PC-3 (cell line): ENCODE measurements around the gene TRABD2B. TPM values are rescaled to one million over a fixed set of nuclear protein-coding genes. Genes with fewer than 3 reads are reported as not detected.

Experiments used
- ATAC-seq: fragments of 200-7000 bp; cut with Tn5 transposase; 2 replicates; pipeline ENCODE4 v1.9.1; 2020; ENCODE audit warnings: mild to moderate bottlenecking, moderate library complexity
- BruUV-seq: library from RNA; stranded (reverse); fragments of 400-500 nt; replicated peaks from 2 replicates; lab custom pipeline; 2021; lab: Mats Ljungman, UMichigan
- CTCF ChIA-PET: fragments of 300-600 bp; sonication (Branson Sonifier 250); formaldehyde crosslinking; loops from one replicate; lab custom pipeline; 2022; ENCODE audit warnings: antibody characterized with exemption; lab: Charles Lee
- POLR2A ChIA-PET: fragments of 300-600 bp; sonication (Branson Sonifier 250); formaldehyde crosslinking; loops from one replicate; lab custom pipeline; 2022; ENCODE audit warnings: antibody characterized with exemption; ENCODE audit not compliant: unreplicated experiment; lab: Charles Lee
- DNase-seq: peaks from one replicate; pipeline ENCODE4 v3.0.0-alpha.2; 2015
- H2AFZ ChIP-seq: fragments of 300-600 bp; sonication (generic); 2 replicates; pipeline ENCODE4 v1.6.0; 2016; ENCODE audit warnings: antibody characterized with exemption, low read length
- H3F3A ChIP-seq: fragments of 300-600 bp; sonication (generic); one replicate; pipeline ENCODE4 v1.6.0; 2017; ENCODE audit warnings: antibody characterized with exemption, low read length, control low read depth, mild to moderate bottlenecking; ENCODE audit not compliant: unreplicated experiment
- H3K27ac ChIP-seq: fragments of 300-600 bp; sonication (generic); 2 replicates; pipeline ENCODE4 v1.5.1; 2016; ENCODE audit warnings: mild to moderate bottlenecking, low read length
- H3K27me3 ChIP-seq: fragments of 300-600 bp; sonication (generic); 2 replicates; pipeline ENCODE4 v1.6.1; 2016; ENCODE audit warnings: low read length, mixed read lengths
- H3K36me3 ChIP-seq: fragments of 300-600 bp; sonication (generic); 2 replicates; pipeline ENCODE4 v1.6.1; 2016; ENCODE audit warnings: low read depth, mixed run types, low read length, mixed read lengths
- H3K4me1 ChIP-seq: fragments of 300-600 bp; sonication (generic); 2 replicates; pipeline ENCODE4 v1.5.1; 2016; ENCODE audit warnings: low read length; ENCODE audit not compliant: insufficient read depth
- H3K4me2 ChIP-seq: fragments of 300-600 bp; sonication (generic); 2 replicates; pipeline ENCODE4 v1.6.0; 2016; ENCODE audit warnings: low read length
- H3K4me3 ChIP-seq: fragments of 300-600 bp; sonication (generic); 2 replicates; pipeline ENCODE4 v1.5.1; 2016; ENCODE audit warnings: mild to moderate bottlenecking, low read length, mixed read lengths
- H3K79me2 ChIP-seq: fragments of 300-600 bp; sonication (generic); 2 replicates; pipeline ENCODE4 v1.6.1; 2017; ENCODE audit warnings: low read length, mixed read lengths
- H3K9ac ChIP-seq: fragments of 300-600 bp; sonication (generic); 2 replicates; pipeline ENCODE4 v1.6.0; 2016; ENCODE audit warnings: mild to moderate bottlenecking, low read length
- H3K9me2 ChIP-seq: fragments of 300-600 bp; sonication (generic); replicated peaks from 2 replicates; pipeline ENCODE4 v1.6.1; 2016; ENCODE audit warnings: mixed run types, low read length, mixed read lengths
- H3K9me3 ChIP-seq: fragments of 300-600 bp; sonication (generic); 2 replicates; pipeline ENCODE4 v1.6.1; 2016; ENCODE audit warnings: low read length, mixed read lengths
- H4K20me1 ChIP-seq: fragments of 300-600 bp; sonication (generic); 2 replicates; pipeline ENCODE4 v1.6.1; 2016; ENCODE audit warnings: low read length, mixed read lengths
- EZH2 ChIP-seq: fragments of 300-600 bp; sonication (generic); IDR thresholded peaks from one replicate; pipeline ENCODE4 v1.6.1; 2017; ENCODE audit warnings: antibody characterized with exemption, mild to moderate bottlenecking, low read length; ENCODE audit not compliant: unreplicated experiment
- EZH2phosphoT487 ChIP-seq: fragments of 300-600 bp; sonication (generic); IDR thresholded peaks from 2 replicates; pipeline ENCODE4 v1.6.1; 2018; ENCODE audit warnings: mild to moderate bottlenecking, antibody characterized with exemption, low read length, borderline replicate concordance
- intact Hi-C: fragments of 100-400 bp; cut with micrococcal nuclease; formaldehyde crosslinking; loops from 2 replicates; pipeline ENCODE4 v1.9.0; 2023
- total RNA-seq: library from RNA; depleted of rRNA; stranded (reverse); fragments of >200 nt; gene quantifications from 2 replicates; pipeline ENCODE4 v1.2.3, GENCODE V29; 2014
- TF ChIP-seq, protein P1 (sequence below): fragments of 300-600 bp; sonication (generic); conservative IDR thresholded peaks from 2 replicates; pipeline ENCODE4 v1.5.1; 2017; ENCODE audit warnings: antibody characterized with exemption, low read depth, mild to moderate bottlenecking, low read length

Gene TRABD2B
- total RNA-seq, 1 experiment from 2014 or later = 0.44 TPM

DNA sequence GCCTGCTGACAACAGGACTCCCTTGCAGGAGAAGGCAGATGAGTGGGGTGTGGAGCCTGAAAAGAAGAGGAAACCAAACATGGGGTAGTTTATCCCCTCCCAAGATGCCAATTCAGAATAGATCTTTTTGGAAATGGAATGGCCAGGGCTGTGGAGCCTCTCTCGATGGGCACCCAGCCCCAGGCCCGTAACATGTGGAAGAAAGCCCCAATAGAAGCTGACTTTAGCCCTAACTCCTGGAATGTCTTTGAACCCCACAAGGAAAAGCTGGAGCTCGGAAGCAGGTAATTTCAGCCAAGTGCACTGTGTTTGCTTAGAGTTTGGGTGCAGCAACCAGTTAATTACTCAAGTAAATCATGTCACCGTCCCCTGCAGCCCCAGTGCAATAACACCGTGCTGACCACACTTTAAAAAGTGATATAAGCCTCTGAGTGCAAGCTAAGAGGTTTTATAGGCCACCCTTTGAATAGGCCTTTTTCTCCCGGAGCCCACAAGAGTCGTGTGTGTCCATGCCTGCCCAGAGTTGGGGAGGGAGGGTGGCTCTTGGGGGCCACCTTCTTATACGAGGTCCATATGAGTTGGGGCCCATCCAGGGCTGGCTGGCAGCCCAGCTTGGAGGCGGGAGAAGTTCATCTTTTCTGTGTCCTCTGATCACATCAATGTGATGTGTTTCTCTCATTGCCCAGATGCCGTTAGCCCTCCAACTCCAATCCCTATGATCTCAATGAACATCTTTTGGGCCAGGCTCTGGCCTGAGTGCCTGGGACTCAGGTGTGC is 153.2 kb downstream of the TRABD2B start:
- Histone ChIP-seq H3K9ac (no peak overlapping the region), H3K4me1 (no peaks in the 10 kb centered on the region), H3K27ac (no peak overlapping the region), H4K20me1 (no peaks in the 10 kb centered on the region), H3F3A (no peaks in the 10 kb centered on the region), H3K9me2 (no peaks in the 10 kb centered on the region), H3K4me2 (no peak overlapping the region), H3K9me3 (no peaks in the 10 kb centered on the region), H2AFZ (no peak overlapping the region), H3K79me2 (no peaks in the 10 kb centered on the region), H3K4me3 (no peak overlapping the region), H3K36me3 (no peaks in the 10 kb centered on the region), H3K27me3 (no peaks in the 10 kb centered on the region)
- intact Hi-C loops = no loop called here
- BruUV-seq = no TSS peak
- no peak for DNase-seq
- ChIA-PET CTCF (no interaction called here), POLR2A (no interaction called here)
- no peak for ATAC-seq
- TF ChIP-seq EZH2 = no peak
- TF ChIP-seq EZH2phosphoT487 = no peak
- TF ChIP-seq, protein P1, sequence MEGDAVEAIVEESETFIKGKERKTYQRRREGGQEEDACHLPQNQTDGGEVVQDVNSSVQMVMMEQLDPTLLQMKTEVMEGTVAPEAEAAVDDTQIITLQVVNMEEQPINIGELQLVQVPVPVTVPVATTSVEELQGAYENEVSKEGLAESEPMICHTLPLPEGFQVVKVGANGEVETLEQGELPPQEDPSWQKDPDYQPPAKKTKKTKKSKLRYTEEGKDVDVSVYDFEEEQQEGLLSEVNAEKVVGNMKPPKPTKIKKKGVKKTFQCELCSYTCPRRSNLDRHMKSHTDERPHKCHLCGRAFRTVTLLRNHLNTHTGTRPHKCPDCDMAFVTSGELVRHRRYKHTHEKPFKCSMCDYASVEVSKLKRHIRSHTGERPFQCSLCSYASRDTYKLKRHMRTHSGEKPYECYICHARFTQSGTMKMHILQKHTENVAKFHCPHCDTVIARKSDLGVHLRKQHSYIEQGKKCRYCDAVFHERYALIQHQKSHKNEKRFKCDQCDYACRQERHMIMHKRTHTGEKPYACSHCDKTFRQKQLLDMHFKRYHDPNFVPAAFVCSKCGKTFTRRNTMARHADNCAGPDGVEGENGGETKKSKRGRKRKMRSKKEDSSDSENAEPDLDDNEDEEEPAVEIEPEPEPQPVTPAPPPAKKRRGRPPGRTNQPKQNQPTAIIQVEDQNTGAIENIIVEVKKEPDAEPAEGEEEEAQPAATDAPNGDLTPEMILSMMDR = no peak

GRCh38 chr1:47843059-47843458 is 154.1 kb downstream of the TRABD2B start:
- no TSS peak for BruUV-seq
- no peak overlapping the region for H3K4me3 ChIP-seq
- H3K27ac ChIP-seq = no peak overlapping the region
- H3K27me3 ChIP-seq = no peaks in the 10 kb centered on the region
- H3K36me3 ChIP-seq = no peaks in the 10 kb centered on the region
- no peaks in the 10 kb centered on the region for H3K79me2 ChIP-seq
- no peaks in the 10 kb centered on the region for H3K4me1 ChIP-seq
- POLR2A ChIA-PET = no interaction called here
- DNase-seq (no peak), ATAC-seq (no peak)
- H3K9ac ChIP-seq = no peak overlapping the region
- CTCF ChIA-PET = no interaction called here
- no peaks in the 10 kb centered on the region for H3K9me3 ChIP-seq
- no peak overlapping the region for H3K4me2 ChIP-seq
- TF ChIP-seq EZH2phosphoT487 = no peak
- TF ChIP-seq, protein P1 = no peak
- TF ChIP-seq EZH2 = no peak
- H3F3A ChIP-seq = no peaks in the 10 kb centered on the region
- no peak overlapping the region for H2AFZ ChIP-seq
- intact Hi-C loops = no loop called here
- no peaks in the 10 kb centered on the region for H4K20me1 ChIP-seq
- no peaks in the 10 kb centered on the region for H3K9me2 ChIP-seq

GRCh38 chr1:47842228-47842919 is 154.8 kb downstream of the TRABD2B start:
- Histone ChIP-seq H3K4me3 (no peak overlapping the region), H3K79me2 (no peaks in the 10 kb centered on the region), H3K9me2 (no peaks in the 10 kb centered on the region), H3K27me3 (no peaks in the 10 kb centered on the region), H3K9me3 (no peaks in the 10 kb centered on the region), H2AFZ (no peak overlapping the region), H3K4me1 (no peaks in the 10 kb centered on the region), H3F3A (no peaks in the 10 kb centered on the region), H3K36me3 (no peaks in the 10 kb centered on the region), H3K27ac (no peak overlapping the region), H4K20me1 (no peaks in the 10 kb centered on the region), H3K4me2 (no peak overlapping the region), H3K9ac (no peak overlapping the region)
- intact Hi-C loops = no loop called here
- TF ChIP-seq, protein P1 = no peak
- TF ChIP-seq EZH2phosphoT487 = no peak
- no peak for TF ChIP-seq EZH2
- no TSS peak for BruUV-seq
- DNase-seq (no peak), ATAC-seq (no peak)
- ChIA-PET CTCF (no interaction called here), POLR2A (no interaction called here)
